Astrocyte (in vitro differentiated cells and primary cell): Measurements from ENCODE around the gene ARHGAP23. TPM values are rescaled to one million over a fixed set of nuclear protein-coding genes. Genes with fewer than 3 reads are reported as not detected.
"Not testable (repeated sequence)": the region's sequence is repeated elsewhere in the genome, so short reads cannot be mapped to it uniquely, and the experiment has no call there.

Experiments
- DNase-seq: peaks from one replicate; pipeline ENCODE4 v3.0.0-alpha.2; 2010; ENCODE audit warnings: low read depth
- FAIRE-seq: peaks from 2 replicates; lab custom pipeline; 2011; peaks lifted over from hg19 to GRCh38; lab: Jason Lieb, UNC
- H2AFZ ChIP-seq: 2 replicates; pipeline ENCODE4 v1.6.0; 2012; ENCODE audit warnings: low read depth, low read length, inconsistent platforms
- H3K27ac ChIP-seq: 2 replicates; pipeline ENCODE4 v1.5.1; 2011; ENCODE audit warnings: low read depth, low read length, inconsistent platforms
- H3K27me3 ChIP-seq: 2 replicates; pipeline ENCODE4 v1.6.0; 2011; ENCODE audit warnings: low read length, inconsistent platforms; ENCODE audit not compliant: insufficient read depth
- H3K36me3 ChIP-seq: 2 replicates; pipeline ENCODE4 v1.5.1; 2011; ENCODE audit warnings: low read length, inconsistent platforms; ENCODE audit not compliant: insufficient read depth
- H3K4me1 ChIP-seq: 2 replicates; pipeline ENCODE4 v1.5.1; 2011; ENCODE audit warnings: low read length, inconsistent platforms; ENCODE audit not compliant: insufficient read depth
- H3K4me2 ChIP-seq: 2 replicates; pipeline ENCODE4 v1.6.0; 2012; ENCODE audit warnings: low read length, inconsistent platforms
- H3K4me3 ChIP-seq: 2 replicates; pipeline ENCODE4 v1.5.1; 2011; ENCODE audit warnings: low read depth, mild to moderate bottlenecking, low read length, inconsistent platforms; ENCODE audit not compliant: insufficient read depth
- H3K79me2 ChIP-seq: 2 replicates; pipeline ENCODE4 v1.6.0; 2012; ENCODE audit warnings: mild to moderate bottlenecking, low read length, inconsistent platforms; ENCODE audit not compliant: insufficient read depth
- H3K9ac ChIP-seq: 2 replicates; pipeline ENCODE4 v1.6.0; 2012; ENCODE audit warnings: mild to moderate bottlenecking, low read length, inconsistent platforms
- H3K9me3 ChIP-seq: 2 replicates; pipeline ENCODE4 v1.5.1; 2012; ENCODE audit warnings: low read depth, mild to moderate bottlenecking, low read length, inconsistent platforms; ENCODE audit not compliant: insufficient read depth
- H4K20me1 ChIP-seq: 2 replicates; pipeline ENCODE4 v1.6.0; 2012; ENCODE audit warnings: low read length, inconsistent platforms; ENCODE audit not compliant: insufficient read depth
- H3K27ac Mint-ChIP-seq: one replicate; pipeline ENCODE4 v1.8.0; 2021; ENCODE audit warnings: mild to moderate bottlenecking, mixed read lengths; ENCODE audit not compliant: unreplicated experiment
- H3K27me3 Mint-ChIP-seq: one replicate; pipeline ENCODE4 v1.8.0; 2021; ENCODE audit warnings: low read depth, mixed read lengths; ENCODE audit not compliant: unreplicated experiment
- H3K36me3 Mint-ChIP-seq: one replicate; pipeline ENCODE4 v1.8.0; 2021; ENCODE audit warnings: low read depth, mixed read lengths; ENCODE audit not compliant: unreplicated experiment
- H3K4me1 Mint-ChIP-seq: one replicate; pipeline ENCODE4 v1.8.0; 2021; ENCODE audit warnings: low read depth, mixed read lengths; ENCODE audit not compliant: unreplicated experiment
- H3K4me3 Mint-ChIP-seq: one replicate; pipeline ENCODE4 v1.8.0; 2021; ENCODE audit warnings: mild to moderate bottlenecking, moderate library complexity, mixed read lengths; ENCODE audit not compliant: unreplicated experiment
- H3K9me3 Mint-ChIP-seq: one replicate; pipeline ENCODE4 v1.8.0; 2021; ENCODE audit warnings: mild to moderate bottlenecking, mixed read lengths; ENCODE audit not compliant: unreplicated experiment
- total RNA-seq: library from RNA; stranded (reverse); gene quantifications from 2 replicates; pipeline ENCODE4 v1.2.1, GENCODE V29; 2021
- TF ChIP-seq, protein P1 (sequence below): IDR thresholded peaks from 2 replicates; pipeline ENCODE4 v1.5.1; 2011; ENCODE audit warnings: low read depth, mild to moderate bottlenecking, inconsistent platforms, low read length, moderate library complexity; ENCODE audit not compliant: insufficient read depth

ARHGAP23 gene
- total RNA-seq, 1 donor from 2014 or later: 118 TPM

DNA sequence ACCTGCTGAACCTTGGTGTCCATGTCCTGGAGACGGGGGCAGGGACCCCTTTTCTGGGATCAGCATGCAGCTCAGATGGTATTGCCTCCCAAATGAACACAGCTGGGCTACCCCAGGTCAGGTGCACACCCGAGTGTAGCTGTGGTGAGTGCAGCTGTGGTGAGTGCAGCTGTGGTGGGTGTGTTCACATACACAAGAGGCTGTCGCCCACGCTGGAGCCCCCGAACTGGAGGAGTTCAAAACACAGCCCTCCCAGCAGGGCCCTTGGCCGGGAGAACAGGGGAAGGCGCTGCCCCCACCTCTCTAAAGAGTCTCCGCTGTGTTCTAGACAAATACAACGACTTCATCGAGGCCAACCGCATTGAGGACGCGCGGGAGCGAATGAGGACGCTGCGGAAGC lies 61.5 kb downstream of the ARHGAP23 start:
- not testable (repeated sequence) for H3K4me3 ChIP-seq, H3K27ac Mint-ChIP-seq, H3K4me3 Mint-ChIP-seq, H2AFZ ChIP-seq, H3K9me3 ChIP-seq, FAIRE-seq, H3K27ac ChIP-seq, H3K4me2 ChIP-seq, H3K9me3 Mint-ChIP-seq, DNase-seq, H3K9ac ChIP-seq, H3K27me3 ChIP-seq, H3K27me3 Mint-ChIP-seq
- Histone ChIP-seq H4K20me1 (peaks cover 42% of the 10 kb centered on the region), H3K4me1 (peaks cover 11% of the 10 kb centered on the region), H3K79me2 (peaks cover 24% of the 10 kb centered on the region), H3K36me3 (peaks cover 26% of the 10 kb centered on the region)
- Mint-ChIP-seq H3K4me1 (peaks cover 19% of the 10 kb centered on the region), H3K36me3 (peaks cover 20% of the 10 kb centered on the region)

DNA sequence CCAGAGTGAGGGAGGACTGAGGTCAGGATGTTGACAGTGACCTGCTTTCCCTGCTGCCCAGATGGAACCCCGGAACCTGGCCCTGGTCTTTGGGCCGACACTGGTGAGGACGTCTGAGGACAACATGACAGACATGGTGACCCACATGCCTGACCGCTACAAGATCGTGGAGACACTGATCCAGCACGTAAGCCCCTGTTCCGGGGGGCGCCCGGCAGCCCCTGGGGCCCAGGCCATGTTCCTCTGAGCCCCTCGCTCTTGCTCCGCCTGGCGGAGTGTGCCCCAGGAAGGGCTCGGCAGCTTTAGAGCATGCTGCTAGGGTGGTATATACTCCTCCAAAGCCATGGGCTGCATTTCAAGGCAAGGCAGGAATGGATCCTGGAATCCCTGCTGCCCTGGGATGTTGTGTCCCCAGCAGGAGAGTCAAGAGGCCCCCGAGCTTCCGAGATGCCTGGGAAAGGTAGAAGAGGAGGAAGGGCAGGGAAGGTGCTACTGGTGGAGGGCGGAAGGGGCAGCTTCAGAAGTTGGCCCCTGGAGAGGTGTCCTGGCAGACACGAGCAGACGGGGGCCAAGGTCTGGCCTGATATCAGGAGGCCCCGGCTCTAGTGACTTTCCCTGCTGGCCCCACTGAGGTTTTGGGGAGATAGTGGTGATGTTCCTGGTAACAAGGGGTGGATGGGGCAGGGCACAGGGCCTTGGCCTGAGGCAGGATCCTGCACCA lies 63.2 kb downstream of the ARHGAP23 start:
- DNase-seq, H3K27me3 Mint-ChIP-seq, H3K9me3 ChIP-seq, H3K27me3 ChIP-seq, H3K9ac ChIP-seq, FAIRE-seq, H3K4me3 ChIP-seq, H3K4me1 ChIP-seq, H3K9me3 Mint-ChIP-seq, H3K27ac ChIP-seq, H2AFZ ChIP-seq, H3K4me2 ChIP-seq, H3K4me1 Mint-ChIP-seq: not testable (repeated sequence)
- peaks cover 13% of the 10 kb centered on the region for H3K79me2 ChIP-seq
- peaks cover 21% of the 10 kb centered on the region for H3K36me3 ChIP-seq
- Mint-ChIP-seq H3K36me3 (peaks cover 24% of the 10 kb centered on the region), H3K4me3 (peak overlapping the region; percentile 14), H3K27ac (peak overlapping the region; percentile 34)
- H4K20me1 ChIP-seq: peaks cover 28% of the 10 kb centered on the region

DNA sequence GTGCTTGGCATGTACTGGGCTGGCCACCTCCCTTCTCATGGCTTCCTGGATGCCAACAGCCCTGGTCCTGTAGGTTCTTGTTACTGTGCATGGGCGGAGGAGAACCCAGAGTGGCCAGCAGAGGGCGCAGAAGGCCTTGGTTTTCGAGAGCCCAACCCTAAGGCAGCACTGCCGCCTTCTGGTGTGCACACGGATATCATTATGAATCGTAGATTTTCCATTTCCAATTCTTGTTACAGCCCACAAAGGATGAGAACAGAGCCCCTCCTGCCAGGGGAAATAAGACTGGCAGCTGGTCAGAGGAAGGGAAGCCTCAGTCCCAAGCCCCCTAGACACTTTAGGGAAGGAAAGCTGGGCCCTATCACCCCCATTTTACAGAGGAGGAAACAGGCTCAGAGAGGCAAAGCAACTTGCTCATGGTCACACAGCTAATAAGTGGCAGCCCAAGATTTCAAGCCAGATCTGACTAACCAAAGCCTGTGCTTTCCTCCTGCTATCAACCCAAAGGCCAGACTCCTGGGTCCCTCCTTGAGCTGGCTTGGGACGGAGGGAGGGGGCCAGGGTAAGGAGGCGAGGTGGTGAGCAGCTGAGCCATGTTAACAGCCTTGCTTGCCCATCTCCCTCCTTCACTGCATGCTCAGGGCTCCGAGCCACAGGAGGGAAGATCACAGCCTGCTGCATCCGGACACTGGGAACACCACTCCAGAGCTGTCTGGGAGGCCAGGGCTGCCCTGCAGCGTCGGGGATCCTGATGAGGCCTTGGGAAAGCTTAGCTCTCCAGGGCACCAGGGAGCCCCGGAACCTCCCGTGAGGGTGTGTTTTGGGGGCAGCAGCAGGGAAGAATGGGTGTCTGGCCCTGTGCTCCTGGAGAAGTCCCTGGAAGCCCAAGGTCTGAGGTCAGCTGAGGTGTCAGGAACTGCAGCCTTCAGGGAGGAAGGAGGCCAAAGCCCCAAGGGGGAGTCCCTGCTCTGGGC lies 64.1 kb downstream of the ARHGAP23 start:
- not testable (repeated sequence) for H3K27ac ChIP-seq, H3K4me3 ChIP-seq, H3K27me3 ChIP-seq, H2AFZ ChIP-seq, H3K4me2 ChIP-seq, H3K4me1 ChIP-seq, H3K9me3 Mint-ChIP-seq, H3K4me1 Mint-ChIP-seq, FAIRE-seq, H3K27me3 Mint-ChIP-seq, H3K9ac ChIP-seq, H3K9me3 ChIP-seq
- Mint-ChIP-seq H3K36me3 (peaks cover 27% of the 10 kb centered on the region), H3K4me3 (peak overlapping the region; percentile 20), H3K27ac (peak overlapping the region; percentile 34)
- H3K79me2 ChIP-seq: peaks cover 11% of the 10 kb centered on the region
- TF ChIP-seq, protein P1, sequence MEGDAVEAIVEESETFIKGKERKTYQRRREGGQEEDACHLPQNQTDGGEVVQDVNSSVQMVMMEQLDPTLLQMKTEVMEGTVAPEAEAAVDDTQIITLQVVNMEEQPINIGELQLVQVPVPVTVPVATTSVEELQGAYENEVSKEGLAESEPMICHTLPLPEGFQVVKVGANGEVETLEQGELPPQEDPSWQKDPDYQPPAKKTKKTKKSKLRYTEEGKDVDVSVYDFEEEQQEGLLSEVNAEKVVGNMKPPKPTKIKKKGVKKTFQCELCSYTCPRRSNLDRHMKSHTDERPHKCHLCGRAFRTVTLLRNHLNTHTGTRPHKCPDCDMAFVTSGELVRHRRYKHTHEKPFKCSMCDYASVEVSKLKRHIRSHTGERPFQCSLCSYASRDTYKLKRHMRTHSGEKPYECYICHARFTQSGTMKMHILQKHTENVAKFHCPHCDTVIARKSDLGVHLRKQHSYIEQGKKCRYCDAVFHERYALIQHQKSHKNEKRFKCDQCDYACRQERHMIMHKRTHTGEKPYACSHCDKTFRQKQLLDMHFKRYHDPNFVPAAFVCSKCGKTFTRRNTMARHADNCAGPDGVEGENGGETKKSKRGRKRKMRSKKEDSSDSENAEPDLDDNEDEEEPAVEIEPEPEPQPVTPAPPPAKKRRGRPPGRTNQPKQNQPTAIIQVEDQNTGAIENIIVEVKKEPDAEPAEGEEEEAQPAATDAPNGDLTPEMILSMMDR: peak; percentile 78
- H4K20me1 ChIP-seq: peaks cover 25% of the 10 kb centered on the region
- peaks cover 19% of the 10 kb centered on the region for H3K36me3 ChIP-seq
- DNase-seq: peak; percentile 55

DNA sequence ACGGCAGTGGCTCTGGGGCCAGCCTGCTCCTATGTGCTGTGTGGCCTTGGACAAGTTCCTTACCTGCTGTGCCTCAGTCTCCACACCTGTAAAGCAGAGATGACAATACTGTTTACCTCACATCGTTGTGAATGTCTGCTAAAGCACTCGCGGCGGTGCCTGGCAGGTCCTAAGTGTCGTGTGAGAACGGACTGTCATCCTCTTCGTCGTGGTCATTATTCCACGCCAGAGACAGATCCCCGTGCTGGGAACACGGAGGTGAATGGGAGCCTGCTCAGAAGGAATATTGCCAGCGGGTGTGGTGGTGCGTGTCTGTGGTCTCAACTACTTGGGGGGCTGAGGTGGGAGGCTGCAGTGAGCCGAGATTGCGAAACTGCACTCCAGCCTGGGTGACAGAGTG lies 65.9 kb downstream of the ARHGAP23 start:
- FAIRE-seq, H3K27me3 Mint-ChIP-seq, H3K4me3 ChIP-seq, H3K27me3 ChIP-seq, H3K4me3 Mint-ChIP-seq, H3K27ac ChIP-seq, H3K9me3 Mint-ChIP-seq, DNase-seq, H3K4me1 Mint-ChIP-seq, H3K27ac Mint-ChIP-seq, H3K9ac ChIP-seq, H2AFZ ChIP-seq, H3K4me1 ChIP-seq, H3K4me2 ChIP-seq, H3K9me3 ChIP-seq: not testable (repeated sequence)
- Histone ChIP-seq H4K20me1 (peaks cover 19% of the 10 kb centered on the region), H3K36me3 (peaks cover 17% of the 10 kb centered on the region), H3K79me2 (peaks cover 11% of the 10 kb centered on the region)
- peaks cover 29% of the 10 kb centered on the region for H3K36me3 Mint-ChIP-seq

DNA sequence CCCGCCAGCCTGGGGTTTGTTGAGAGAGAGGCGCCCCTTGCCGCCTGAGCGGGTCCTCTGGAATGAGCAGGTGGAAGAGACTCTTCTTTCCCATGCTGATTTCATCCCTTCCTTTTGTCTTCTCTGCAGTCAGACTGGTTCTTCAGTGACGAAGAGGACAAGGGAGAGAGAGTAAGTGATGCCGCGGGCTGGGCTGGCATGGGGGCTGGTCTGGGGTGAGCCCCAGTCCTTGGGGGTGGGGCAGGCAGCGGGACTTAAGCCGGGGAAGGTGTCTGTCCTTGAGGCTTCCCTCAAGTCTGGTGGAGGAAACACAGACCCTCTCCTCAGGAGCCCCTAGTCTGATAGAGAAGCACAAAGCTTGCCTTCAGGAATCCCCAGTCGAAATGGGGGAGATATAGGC lies 69.4 kb downstream of the ARHGAP23 start:
- H3K4me3 ChIP-seq, H3K27ac ChIP-seq, DNase-seq, H2AFZ ChIP-seq, H3K9ac ChIP-seq, H3K9me3 Mint-ChIP-seq, H3K4me1 Mint-ChIP-seq, H3K4me3 Mint-ChIP-seq, H3K27me3 Mint-ChIP-seq, H3K27ac Mint-ChIP-seq, H3K4me1 ChIP-seq, H3K9me3 ChIP-seq, H3K27me3 ChIP-seq, FAIRE-seq, H3K4me2 ChIP-seq, H3K79me2 ChIP-seq: not testable (repeated sequence)
- peaks cover 18% of the 10 kb centered on the region for H3K36me3 ChIP-seq
- peaks cover 27% of the 10 kb centered on the region for H3K36me3 Mint-ChIP-seq
- H4K20me1 ChIP-seq: peaks cover 12% of the 10 kb centered on the region
